ENCODE data around the gene MACC1. TPM values are rescaled to one million over a fixed set of nuclear protein-coding genes. Genes with fewer than 3 reads are reported as not detected.

MACC1 gene
- total RNA-seq, 1 donor from 2014 or later = not detected

GRCh38 chr7:20240080-20240926 is 23.1 kb upstream of the MACC1 start:
- Histone ChIP-seq H3K4me1 (ENCODE audit: control insufficient read depth in 3 of 3, insufficient read depth in 3 of 3, low read length in 3 of 3) (no peaks in the 10 kb centered on the region), H3K27me3 (ENCODE audit: control insufficient read depth in 3 of 3, insufficient read depth in 3 of 3, low read length in 3 of 3) (no peaks in the 10 kb centered on the region), H3K9me3 (ENCODE audit: control insufficient read depth in 3 of 3, low read length in 3 of 3) (no peaks in the 10 kb centered on the region), H3K27ac (ENCODE audit: low read depth, low read length) (no peak overlapping the region), H3K4me3 (ENCODE audit: low read length in 3 of 3) (no peak overlapping the region), H3K9ac (ENCODE audit: low read depth in 1 of 3, low read length in 3 of 3) (no peak overlapping the region), H3K36me3 (ENCODE audit: control insufficient read depth in 3 of 3, insufficient read depth in 3 of 3, low read length in 3 of 3) (no peaks in the 10 kb centered on the region)

DNA sequence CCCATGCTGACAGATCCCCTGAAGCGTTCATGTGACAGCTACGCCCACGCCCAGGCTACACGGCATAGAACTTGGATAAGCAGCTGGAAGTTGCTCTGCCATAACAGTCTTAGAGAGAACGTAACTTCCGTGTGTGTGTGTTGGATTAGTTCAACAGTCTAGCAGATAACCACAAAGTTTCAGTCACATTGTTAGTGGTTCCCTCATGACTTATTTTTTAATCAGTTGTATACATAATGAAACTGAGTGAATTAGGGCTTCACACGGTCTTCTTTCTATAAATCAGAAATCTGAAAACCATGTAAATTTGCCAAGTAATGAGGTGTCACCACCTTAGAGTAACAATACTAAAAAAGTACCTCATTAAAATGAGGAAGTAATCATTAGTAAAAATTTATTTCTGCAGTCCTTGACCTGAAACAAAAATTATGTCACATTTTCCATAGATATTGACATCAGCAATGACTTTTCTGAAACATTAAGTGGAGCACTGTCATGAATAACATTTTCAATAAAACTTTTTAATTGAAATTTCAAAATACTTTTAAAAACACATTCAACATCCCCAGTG is 21.7 kb upstream of the MACC1 start:
- Histone ChIP-seq H3K36me3 (ENCODE audit: control insufficient read depth in 3 of 3, insufficient read depth in 3 of 3, low read length in 3 of 3) (no peaks in the 10 kb centered on the region), H3K9ac (ENCODE audit: low read depth in 1 of 3, low read length in 3 of 3) (no peak overlapping the region), H3K27me3 (ENCODE audit: control insufficient read depth in 3 of 3, insufficient read depth in 3 of 3, low read length in 3 of 3) (no peaks in the 10 kb centered on the region), H3K4me3 (ENCODE audit: low read length in 3 of 3) (no peak overlapping the region), H3K4me1 (ENCODE audit: control insufficient read depth in 3 of 3, insufficient read depth in 3 of 3, low read length in 3 of 3) (no peaks in the 10 kb centered on the region), H3K9me3 (ENCODE audit: control insufficient read depth in 3 of 3, low read length in 3 of 3) (no peaks in the 10 kb centered on the region), H3K27ac (ENCODE audit: low read depth, low read length) (no peak overlapping the region)

GRCh38 chr7:20238194-20238753 is 21.1 kb upstream of the MACC1 start:
- no peak overlapping the region for H3K4me3 ChIP-seq (ENCODE audit: low read length in 3 of 3)
- H3K27me3 ChIP-seq (ENCODE audit: control insufficient read depth in 3 of 3, insufficient read depth in 3 of 3, low read length in 3 of 3) = no peaks in the 10 kb centered on the region
- H3K36me3 ChIP-seq (ENCODE audit: control insufficient read depth in 3 of 3, insufficient read depth in 3 of 3, low read length in 3 of 3) = no peaks in the 10 kb centered on the region
- H3K27ac ChIP-seq (ENCODE audit: low read depth, low read length) = no peak overlapping the region
- H3K4me1 ChIP-seq (ENCODE audit: control insufficient read depth in 3 of 3, insufficient read depth in 3 of 3, low read length in 3 of 3) = no peaks in the 10 kb centered on the region
- H3K9me3 ChIP-seq (ENCODE audit: control insufficient read depth in 3 of 3, low read length in 3 of 3) = no peaks in the 10 kb centered on the region
- no peak overlapping the region for H3K9ac ChIP-seq (ENCODE audit: low read depth in 1 of 3, low read length in 3 of 3)

DNA sequence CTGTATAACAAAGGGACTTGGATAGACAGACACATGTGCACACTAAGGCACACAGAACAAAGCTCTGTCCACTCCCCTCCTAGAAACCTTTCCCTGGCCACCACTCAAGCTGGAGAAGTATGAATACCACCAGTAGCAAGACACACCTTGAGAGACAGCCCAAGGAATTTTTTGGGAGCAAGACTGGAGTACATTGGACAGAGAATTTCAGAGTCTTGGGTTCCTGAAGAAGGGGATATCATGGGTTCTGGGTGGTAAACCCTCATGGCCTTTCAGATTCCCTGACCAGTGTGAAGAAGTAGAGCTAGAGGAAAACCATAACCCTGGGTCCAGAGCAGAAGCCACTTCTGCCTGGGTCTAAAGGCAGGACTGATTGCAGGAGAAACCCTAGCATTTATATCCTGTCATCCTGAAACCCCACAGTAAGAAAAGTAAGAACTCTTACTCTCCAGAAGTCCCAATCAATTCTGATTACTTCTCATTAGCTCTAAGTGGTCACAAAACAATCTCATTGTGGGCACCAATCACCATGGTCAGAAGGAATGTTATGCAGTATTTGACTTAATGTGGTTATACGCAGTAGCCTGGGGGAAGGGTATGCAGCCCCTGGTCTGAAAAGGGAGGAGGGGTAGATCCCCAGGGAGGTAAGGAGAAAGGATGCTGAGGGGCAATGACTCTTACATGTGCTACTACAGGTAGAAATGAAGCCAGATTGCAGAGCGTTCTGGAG is 20.4 kb upstream of the MACC1 start:
- Histone ChIP-seq H3K36me3 (ENCODE audit: control insufficient read depth in 3 of 3, insufficient read depth in 3 of 3, low read length in 3 of 3) (no peaks in the 10 kb centered on the region), H3K27me3 (ENCODE audit: control insufficient read depth in 3 of 3, insufficient read depth in 3 of 3, low read length in 3 of 3) (no peaks in the 10 kb centered on the region), H3K9me3 (ENCODE audit: control insufficient read depth in 3 of 3, low read length in 3 of 3) (no peaks in the 10 kb centered on the region), H3K4me3 (ENCODE audit: low read length in 3 of 3) (no peak overlapping the region), H3K27ac (ENCODE audit: low read depth, low read length) (no peak overlapping the region), H3K4me1 (ENCODE audit: control insufficient read depth in 3 of 3, insufficient read depth in 3 of 3, low read length in 3 of 3) (no peaks in the 10 kb centered on the region), H3K9ac (ENCODE audit: low read depth in 1 of 3, low read length in 3 of 3) (no peak overlapping the region)

GRCh38 chr7:20236790-20237189 is 19.6 kb upstream of the MACC1 start:
- Histone ChIP-seq H3K36me3 (ENCODE audit: control insufficient read depth in 3 of 3, insufficient read depth in 3 of 3, low read length in 3 of 3) (no peaks in the 10 kb centered on the region), H3K9me3 (ENCODE audit: control insufficient read depth in 3 of 3, low read length in 3 of 3) (no peaks in the 10 kb centered on the region)

DNA sequence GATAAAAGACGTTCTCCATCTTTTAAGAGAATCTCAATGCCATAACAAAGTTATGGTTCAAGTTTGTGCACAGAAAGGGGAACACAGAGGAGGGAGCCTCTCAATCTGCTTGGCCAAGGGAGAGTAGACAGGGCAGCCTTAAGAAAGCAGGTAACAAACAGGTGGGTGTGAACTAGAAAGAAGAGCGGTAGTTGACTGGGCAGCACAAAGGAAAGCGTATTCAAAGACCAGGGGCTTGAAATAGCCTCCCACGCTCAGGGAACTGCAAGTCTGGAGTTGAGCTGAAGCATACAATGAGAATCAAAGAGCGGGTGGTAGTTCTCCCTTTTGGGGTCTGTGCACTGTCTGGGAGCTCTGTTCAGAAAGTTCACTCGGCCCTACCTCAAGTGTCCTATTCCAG is 18.9 kb upstream of the MACC1 start:
- Histone ChIP-seq H3K27ac (ENCODE audit: low read depth, low read length) (no peak overlapping the region), H3K9ac (ENCODE audit: low read depth in 1 of 3, low read length in 3 of 3) (no peak overlapping the region), H3K4me1 (ENCODE audit: control insufficient read depth in 3 of 3, insufficient read depth in 3 of 3, low read length in 3 of 3) (no peaks in the 10 kb centered on the region), H3K27me3 (ENCODE audit: control insufficient read depth in 3 of 3, insufficient read depth in 3 of 3, low read length in 3 of 3) (no peaks in the 10 kb centered on the region), H3K4me3 (ENCODE audit: low read length in 3 of 3) (no peak overlapping the region), H3K9me3 (ENCODE audit: control insufficient read depth in 3 of 3, low read length in 3 of 3) (no peaks in the 10 kb centered on the region), H3K36me3 (ENCODE audit: control insufficient read depth in 3 of 3, insufficient read depth in 3 of 3, low read length in 3 of 3) (no peaks in the 10 kb centered on the region)

More at GRCh38 chr7:20236790-20237189, 19.6 kb upstream of the MACC1 start:
- Histone ChIP-seq H3K4me1 (ENCODE audit: control insufficient read depth in 3 of 3, insufficient read depth in 3 of 3, low read length in 3 of 3) (no peaks in the 10 kb centered on the region), H3K4me3 (ENCODE audit: low read length in 3 of 3) (no peak overlapping the region), H3K27ac (ENCODE audit: low read depth, low read length) (no peak overlapping the region), H3K27me3 (ENCODE audit: control insufficient read depth in 3 of 3, insufficient read depth in 3 of 3, low read length in 3 of 3) (no peaks in the 10 kb centered on the region), H3K9ac (ENCODE audit: low read depth in 1 of 3, low read length in 3 of 3) (no peak overlapping the region)

DNA sequence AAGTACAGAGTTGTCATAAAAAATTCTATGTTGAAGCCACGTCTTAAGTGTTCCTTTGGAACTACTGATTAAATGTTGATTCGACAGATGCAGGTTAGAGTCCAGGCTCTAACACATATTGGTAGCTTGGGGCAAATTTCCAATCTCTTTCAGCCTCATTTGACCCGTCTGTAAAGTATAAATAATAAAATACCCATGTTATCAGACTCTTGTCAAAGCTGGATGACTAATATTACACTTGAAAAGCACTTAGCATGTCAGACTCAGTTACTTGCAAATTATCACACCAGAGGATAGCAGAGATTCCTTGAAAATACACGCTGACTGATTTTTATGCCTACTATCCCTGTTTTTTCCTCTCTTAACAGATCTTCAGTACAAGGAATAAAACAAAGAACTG is 18.1 kb upstream of the MACC1 start:
- no peak overlapping the region for H3K27ac ChIP-seq (ENCODE audit: low read depth, low read length)
- no peak overlapping the region for H3K4me3 ChIP-seq (ENCODE audit: low read length in 3 of 3)
- H3K36me3 ChIP-seq (ENCODE audit: control insufficient read depth in 3 of 3, insufficient read depth in 3 of 3, low read length in 3 of 3) = no peaks in the 10 kb centered on the region
- no peaks in the 10 kb centered on the region for H3K4me1 ChIP-seq (ENCODE audit: control insufficient read depth in 3 of 3, insufficient read depth in 3 of 3, low read length in 3 of 3)
- no peak overlapping the region for H3K9ac ChIP-seq (ENCODE audit: low read depth in 1 of 3, low read length in 3 of 3)
- H3K9me3 ChIP-seq (ENCODE audit: control insufficient read depth in 3 of 3, low read length in 3 of 3) = no peaks in the 10 kb centered on the region
- no peaks in the 10 kb centered on the region for H3K27me3 ChIP-seq (ENCODE audit: control insufficient read depth in 3 of 3, insufficient read depth in 3 of 3, low read length in 3 of 3)

GRCh38 chr7:20233362-20233761 is 16.2 kb upstream of the MACC1 start:
- Histone ChIP-seq H3K27me3 (ENCODE audit: control insufficient read depth in 3 of 3, insufficient read depth in 3 of 3, low read length in 3 of 3) (no peaks in the 10 kb centered on the region), H3K9ac (ENCODE audit: low read depth in 1 of 3, low read length in 3 of 3) (no peak overlapping the region), H3K36me3 (ENCODE audit: control insufficient read depth in 3 of 3, insufficient read depth in 3 of 3, low read length in 3 of 3) (no peaks in the 10 kb centered on the region), H3K4me1 (ENCODE audit: control insufficient read depth in 3 of 3, insufficient read depth in 3 of 3, low read length in 3 of 3) (no peaks in the 10 kb centered on the region), H3K9me3 (ENCODE audit: control insufficient read depth in 3 of 3, low read length in 3 of 3) (no peaks in the 10 kb centered on the region), H3K27ac (ENCODE audit: low read depth, low read length) (no peak overlapping the region), H3K4me3 (ENCODE audit: low read length in 3 of 3) (no peak overlapping the region)

DNA sequence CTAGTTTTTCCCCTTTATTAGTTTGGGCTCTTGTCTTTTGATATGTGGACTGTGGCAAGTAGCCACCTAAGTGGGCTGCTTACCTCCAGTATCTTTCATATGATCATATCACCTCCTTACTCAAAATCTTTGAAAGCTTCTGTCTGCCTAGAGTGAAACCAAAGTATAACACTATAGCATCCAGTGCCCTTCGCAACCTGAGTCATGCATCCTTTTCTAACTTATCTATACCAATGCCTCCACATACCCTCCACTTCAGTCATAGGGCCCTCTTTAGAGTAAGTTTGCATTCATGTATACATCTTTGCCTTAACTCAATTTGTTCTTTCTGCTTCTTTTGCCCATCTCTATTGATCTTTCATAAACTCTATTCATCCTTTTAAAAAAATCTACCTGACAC is 15.7 kb upstream of the MACC1 start:
- H3K4me3 ChIP-seq (ENCODE audit: low read length in 3 of 3) = no peak overlapping the region
- H3K9ac ChIP-seq (ENCODE audit: low read depth in 1 of 3, low read length in 3 of 3) = no peak overlapping the region
- H3K27ac ChIP-seq (ENCODE audit: low read depth, low read length) = no peak overlapping the region
- H3K27me3 ChIP-seq (ENCODE audit: control insufficient read depth in 3 of 3, insufficient read depth in 3 of 3, low read length in 3 of 3) = no peaks in the 10 kb centered on the region
- no peaks in the 10 kb centered on the region for H3K36me3 ChIP-seq (ENCODE audit: control insufficient read depth in 3 of 3, insufficient read depth in 3 of 3, low read length in 3 of 3)
- H3K4me1 ChIP-seq (ENCODE audit: control insufficient read depth in 3 of 3, insufficient read depth in 3 of 3, low read length in 3 of 3) = no peaks in the 10 kb centered on the region
- H3K9me3 ChIP-seq (ENCODE audit: control insufficient read depth in 3 of 3, low read length in 3 of 3) = no peaks in the 10 kb centered on the region
